HepG2 (cell line): Measurements from ENCODE around the gene KCNQ2. TPM values are rescaled to one million over a fixed set of nuclear protein-coding genes. Genes with fewer than 3 reads are reported as not detected.

Source experiments
- CHD2 ChIP-seq: IDR thresholded peaks from 2 replicates; pipeline ENCODE4 v1.6.1; 2011; ENCODE audit warnings: low read depth, low read length, improper control_type of control experiment
- EEA1 ChIP-seq: sonication (generic); formaldehyde crosslinking; IDR thresholded peaks from 2 replicates; pipeline ENCODE4 v1.5.1; 2020; ENCODE audit warnings: mild to moderate bottlenecking, missing genetic modification reagents, borderline replicate concordance
- FOXJ3 ChIP-seq: sonication (generic); formaldehyde crosslinking; IDR thresholded peaks from 2 replicates; pipeline ENCODE4 v1.4.0; 2020; ENCODE audit warnings: missing genetic modification reagents, mild to moderate bottlenecking, borderline replicate concordance
- FOXM1 ChIP-seq: sonication (generic); formaldehyde crosslinking; IDR thresholded peaks from 2 replicates; pipeline ENCODE4 v1.5.0; 2020; ENCODE audit warnings: missing genetic modification reagents
- HNRNPL ChIP-seq: fragments of 200-400 bp; formaldehyde crosslinking; IDR thresholded peaks from 2 replicates; pipeline ENCODE4 v1.6.1; 2017; ENCODE audit warnings: mild to moderate bottlenecking, low read depth, low read length
- KDM5A ChIP-seq: fragments of 200-600 bp; sonication (generic); IDR thresholded peaks from 2 replicates; pipeline ENCODE4 v1.7.0; 2018; ENCODE audit warnings: antibody characterized with exemption, mild to moderate bottlenecking, low read length, borderline replicate concordance
- MYC ChIP-seq: sonication (generic); formaldehyde crosslinking; IDR thresholded peaks from 2 replicates; pipeline ENCODE4 v1.9.0; 2021; ENCODE audit warnings: missing genetic modification reagents, borderline replicate concordance
- NKX3-1 ChIP-seq: sonication (generic); formaldehyde crosslinking; IDR thresholded peaks from 2 replicates; pipeline ENCODE4 v1.5.0; 2020; ENCODE audit warnings: missing genetic modification reagents
- RAD21 ChIP-seq: fragments of 450-650 bp; formaldehyde crosslinking; IDR thresholded peaks from 2 replicates; pipeline ENCODE4 v1.5.0; 2020; ENCODE audit warnings: mild to moderate bottlenecking
- ZFP41 ChIP-seq: sonication (generic); formaldehyde crosslinking; IDR thresholded peaks from 2 replicates; pipeline ENCODE4 v1.4.0; 2020; ENCODE audit warnings: mild to moderate bottlenecking, missing genetic modification reagents, borderline replicate concordance
- ZNF205 ChIP-seq: IDR thresholded peaks from 2 replicates; pipeline ENCODE4 v1.6.1; 2018; ENCODE audit warnings: missing biosample characterization, missing genetic modification reagents
- ZNF34 ChIP-seq: sonication (generic); formaldehyde crosslinking; IDR thresholded peaks from 2 replicates; pipeline ENCODE4 v1.4.0; 2020; ENCODE audit warnings: mild to moderate bottlenecking, missing genetic modification reagents, borderline replicate concordance
- ZNF768 ChIP-seq: sonication (generic); formaldehyde crosslinking; IDR thresholded peaks from 2 replicates; pipeline ENCODE4 v1.4.0; 2020; ENCODE audit warnings: missing genetic modification reagents
- polyA plus RNA-seq, 8 experiments: library from polyadenylated mRNA; depleted of rRNA in 3 of 8; stranded (reverse) in 7 of 8; unstranded in 1 of 8; fragments of >200 nt; fragmentation: Illumina TruSeq in 4 of 8; extraction: Trizol in 4 of 8; gene quantifications; 2 replicates each; pipeline versions ENCODE4 v1.2.1 to v1.2.3, GENCODE V29; 2011 to 2016; ENCODE audit warnings: low read depth in 4 of 8, missing spikeins in 1 of 8, mixed read lengths in 1 of 8; ENCODE audit not compliant: insufficient read depth in 1 of 8
- total RNA-seq, 5 experiments: library from RNA; depleted of rRNA; stranded (reverse); fragments of >200 nt; fragmentation: Illumina TruSeq; extraction: Trizol; gene quantifications; 2 replicates each; pipeline ENCODE4 v1.2.3, GENCODE V29; 2016; ENCODE audit warnings: low read depth in 1 of 5
- TF ChIP-seq, protein P1 (sequence below): sonication (generic); formaldehyde crosslinking; IDR thresholded peaks from 2 replicates; pipeline ENCODE4 v1.4.0; 2020; ENCODE audit warnings: mild to moderate bottlenecking, missing genetic modification reagents
- TF ChIP-seq, protein P2 (sequence below): sonication (generic); formaldehyde crosslinking; IDR thresholded peaks from 2 replicates; pipeline ENCODE4 v1.4.0; 2020; ENCODE audit warnings: missing genetic modification reagents
- TF ChIP-seq, protein P3 (sequence below): sonication (generic); formaldehyde crosslinking; IDR thresholded peaks from 2 replicates; pipeline ENCODE4 v1.5.0; 2020; ENCODE audit warnings: missing genetic modification reagents
- TF ChIP-seq, protein P4 (sequence below): sonication (generic); formaldehyde crosslinking; IDR thresholded peaks from 2 replicates; pipeline ENCODE4 v1.8.0; 2022; ENCODE audit warnings: missing genetic modification reagents, mild to moderate bottlenecking, borderline replicate concordance
- TF ChIP-seq, protein P5 (sequence below): IDR thresholded peaks from 2 replicates; pipeline ENCODE4 v1.6.1; 2018; ENCODE audit warnings: missing genetic modification reagents, mild to moderate bottlenecking, missing compliant biosample characterization
- TF ChIP-seq, protein P6 (sequence below): sonication (generic); formaldehyde crosslinking; IDR thresholded peaks from 2 replicates; pipeline ENCODE4 v1.4.0; 2020; ENCODE audit warnings: missing genetic modification reagents, low read depth, mild to moderate bottlenecking, borderline replicate concordance

The KCNQ2 gene
- total and polyA plus RNA-seq, 2 of the 13 experiments (the other 11 are each of a cell fraction or from before 2014, with no cell fraction given) = not detected

DNA sequence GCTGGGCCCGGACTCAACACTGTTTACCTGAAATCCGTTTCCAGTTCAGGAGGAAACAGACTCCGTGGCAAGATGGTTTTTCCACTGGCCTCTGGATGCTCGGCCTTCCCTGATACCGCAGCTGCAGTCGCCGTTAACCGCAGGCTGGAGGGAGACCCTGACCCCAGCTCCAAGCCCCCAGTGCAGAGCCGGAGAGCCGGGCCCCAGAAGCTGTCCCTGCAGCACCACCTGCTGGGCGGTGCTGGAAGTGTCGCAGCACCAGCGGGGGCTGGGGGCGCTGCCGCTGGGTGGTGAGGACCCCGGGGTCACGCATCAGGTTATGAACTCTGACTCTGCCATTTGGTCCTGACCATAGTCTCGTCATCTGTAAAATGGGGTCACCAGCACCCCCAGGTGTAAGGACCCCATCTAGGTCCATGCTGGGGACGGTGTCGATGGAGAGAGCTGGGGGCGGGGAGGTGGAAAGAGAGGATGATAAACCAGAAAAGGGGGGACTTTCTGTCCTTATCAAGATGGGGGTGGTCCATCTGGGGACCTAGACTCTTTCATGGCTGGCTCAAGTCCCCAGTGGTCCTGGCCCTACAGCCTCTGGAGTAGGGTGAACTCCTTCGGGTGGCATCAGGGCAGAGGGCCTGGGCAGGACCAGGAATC lies 90.5 kb downstream of the KCNQ2 start (continued):
- TF ChIP-seq FOXJ3 (CRISPR knock-in tag) = no peak
- TF ChIP-seq, protein P1, sequence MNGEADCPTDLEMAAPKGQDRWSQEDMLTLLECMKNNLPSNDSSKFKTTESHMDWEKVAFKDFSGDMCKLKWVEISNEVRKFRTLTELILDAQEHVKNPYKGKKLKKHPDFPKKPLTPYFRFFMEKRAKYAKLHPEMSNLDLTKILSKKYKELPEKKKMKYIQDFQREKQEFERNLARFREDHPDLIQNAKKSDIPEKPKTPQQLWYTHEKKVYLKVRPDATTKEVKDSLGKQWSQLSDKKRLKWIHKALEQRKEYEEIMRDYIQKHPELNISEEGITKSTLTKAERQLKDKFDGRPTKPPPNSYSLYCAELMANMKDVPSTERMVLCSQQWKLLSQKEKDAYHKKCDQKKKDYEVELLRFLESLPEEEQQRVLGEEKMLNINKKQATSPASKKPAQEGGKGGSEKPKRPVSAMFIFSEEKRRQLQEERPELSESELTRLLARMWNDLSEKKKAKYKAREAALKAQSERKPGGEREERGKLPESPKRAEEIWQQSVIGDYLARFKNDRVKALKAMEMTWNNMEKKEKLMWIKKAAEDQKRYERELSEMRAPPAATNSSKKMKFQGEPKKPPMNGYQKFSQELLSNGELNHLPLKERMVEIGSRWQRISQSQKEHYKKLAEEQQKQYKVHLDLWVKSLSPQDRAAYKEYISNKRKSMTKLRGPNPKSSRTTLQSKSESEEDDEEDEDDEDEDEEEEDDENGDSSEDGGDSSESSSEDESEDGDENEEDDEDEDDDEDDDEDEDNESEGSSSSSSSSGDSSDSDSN (CRISPR knock-in tag) = no peak
- no peak for TF ChIP-seq ZFP41 (CRISPR knock-in tag)
- TF ChIP-seq CHD2 = no peak
- no peak for TF ChIP-seq FOXM1 (CRISPR knock-in tag)
- peak; percentile 38; the same call in 1 of the 2 replicates for TF ChIP-seq MYC (CRISPR knock-in tag)
- TF ChIP-seq, protein P2, sequence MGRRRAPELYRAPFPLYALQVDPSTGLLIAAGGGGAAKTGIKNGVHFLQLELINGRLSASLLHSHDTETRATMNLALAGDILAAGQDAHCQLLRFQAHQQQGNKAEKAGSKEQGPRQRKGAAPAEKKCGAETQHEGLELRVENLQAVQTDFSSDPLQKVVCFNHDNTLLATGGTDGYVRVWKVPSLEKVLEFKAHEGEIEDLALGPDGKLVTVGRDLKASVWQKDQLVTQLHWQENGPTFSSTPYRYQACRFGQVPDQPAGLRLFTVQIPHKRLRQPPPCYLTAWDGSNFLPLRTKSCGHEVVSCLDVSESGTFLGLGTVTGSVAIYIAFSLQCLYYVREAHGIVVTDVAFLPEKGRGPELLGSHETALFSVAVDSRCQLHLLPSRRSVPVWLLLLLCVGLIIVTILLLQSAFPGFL = 0 out of 2 replicates have a peak, but pooled peaks have one; percentile 59
- TF ChIP-seq HNRNPL = no peak
- no peak for TF ChIP-seq KDM5A
- TF ChIP-seq, protein P3, sequence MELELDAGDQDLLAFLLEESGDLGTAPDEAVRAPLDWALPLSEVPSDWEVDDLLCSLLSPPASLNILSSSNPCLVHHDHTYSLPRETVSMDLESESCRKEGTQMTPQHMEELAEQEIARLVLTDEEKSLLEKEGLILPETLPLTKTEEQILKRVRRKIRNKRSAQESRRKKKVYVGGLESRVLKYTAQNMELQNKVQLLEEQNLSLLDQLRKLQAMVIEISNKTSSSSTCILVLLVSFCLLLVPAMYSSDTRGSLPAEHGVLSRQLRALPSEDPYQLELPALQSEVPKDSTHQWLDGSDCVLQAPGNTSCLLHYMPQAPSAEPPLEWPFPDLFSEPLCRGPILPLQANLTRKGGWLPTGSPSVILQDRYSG (CRISPR knock-in tag) = no peak
- TF ChIP-seq, protein P4, sequence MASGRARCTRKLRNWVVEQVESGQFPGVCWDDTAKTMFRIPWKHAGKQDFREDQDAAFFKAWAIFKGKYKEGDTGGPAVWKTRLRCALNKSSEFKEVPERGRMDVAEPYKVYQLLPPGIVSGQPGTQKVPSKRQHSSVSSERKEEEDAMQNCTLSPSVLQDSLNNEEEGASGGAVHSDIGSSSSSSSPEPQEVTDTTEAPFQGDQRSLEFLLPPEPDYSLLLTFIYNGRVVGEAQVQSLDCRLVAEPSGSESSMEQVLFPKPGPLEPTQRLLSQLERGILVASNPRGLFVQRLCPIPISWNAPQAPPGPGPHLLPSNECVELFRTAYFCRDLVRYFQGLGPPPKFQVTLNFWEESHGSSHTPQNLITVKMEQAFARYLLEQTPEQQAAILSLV = 0 out of 2 replicates have a peak, but pooled peaks have one; percentile 41
- peak; percentile 61; the same call in 1 of the 2 replicates for TF ChIP-seq ZNF768 (CRISPR knock-in tag)
- TF ChIP-seq NKX3-1 (CRISPR knock-in tag) = 0 out of 2 replicates have a peak, but pooled peaks have one; percentile 27
- TF ChIP-seq, protein P5, sequence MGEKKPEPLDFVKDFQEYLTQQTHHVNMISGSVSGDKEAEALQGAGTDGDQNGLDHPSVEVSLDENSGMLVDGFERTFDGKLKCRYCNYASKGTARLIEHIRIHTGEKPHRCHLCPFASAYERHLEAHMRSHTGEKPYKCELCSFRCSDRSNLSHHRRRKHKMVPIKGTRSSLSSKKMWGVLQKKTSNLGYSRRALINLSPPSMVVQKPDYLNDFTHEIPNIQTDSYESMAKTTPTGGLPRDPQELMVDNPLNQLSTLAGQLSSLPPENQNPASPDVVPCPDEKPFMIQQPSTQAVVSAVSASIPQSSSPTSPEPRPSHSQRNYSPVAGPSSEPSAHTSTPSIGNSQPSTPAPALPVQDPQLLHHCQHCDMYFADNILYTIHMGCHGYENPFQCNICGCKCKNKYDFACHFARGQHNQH (CRISPR knock-in tag) = no peak; the same call in 1 of the 2 replicates
- TF ChIP-seq, protein P6, sequence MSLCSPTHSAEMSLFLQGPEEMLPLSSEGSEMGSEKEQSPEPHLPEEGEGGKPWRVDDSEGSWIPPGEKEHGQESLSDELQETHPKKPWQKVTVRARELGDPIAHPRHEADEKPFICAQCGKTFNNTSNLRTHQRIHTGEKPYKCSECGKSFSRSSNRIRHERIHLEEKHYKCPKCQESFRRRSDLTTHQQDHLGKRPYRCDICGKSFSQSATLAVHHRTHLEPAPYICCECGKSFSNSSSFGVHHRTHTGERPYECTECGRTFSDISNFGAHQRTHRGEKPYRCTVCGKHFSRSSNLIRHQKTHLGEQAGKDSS (CRISPR knock-in tag) = peak; percentile 77; the same call in 1 of the 2 replicates
- TF ChIP-seq ZNF205 = no peak
- TF ChIP-seq RAD21 (CRISPR knock-in tag) = peak; percentile 99
- TF ChIP-seq EEA1 (CRISPR knock-in tag) = 0 out of 2 replicates have a peak, but pooled peaks have one; percentile 15
- TF ChIP-seq ZNF34 = no peak
